ENCODE data around the gene HTR3D.
A peak's percentile ranks its signal among the peaks of the same experiment; 100 is the strongest.
"Not testable (repeated sequence)": the region's sequence is repeated elsewhere in the genome, so short reads cannot be mapped to it uniquely, and the experiment has no call there.

The HTR3D gene

DNA sequence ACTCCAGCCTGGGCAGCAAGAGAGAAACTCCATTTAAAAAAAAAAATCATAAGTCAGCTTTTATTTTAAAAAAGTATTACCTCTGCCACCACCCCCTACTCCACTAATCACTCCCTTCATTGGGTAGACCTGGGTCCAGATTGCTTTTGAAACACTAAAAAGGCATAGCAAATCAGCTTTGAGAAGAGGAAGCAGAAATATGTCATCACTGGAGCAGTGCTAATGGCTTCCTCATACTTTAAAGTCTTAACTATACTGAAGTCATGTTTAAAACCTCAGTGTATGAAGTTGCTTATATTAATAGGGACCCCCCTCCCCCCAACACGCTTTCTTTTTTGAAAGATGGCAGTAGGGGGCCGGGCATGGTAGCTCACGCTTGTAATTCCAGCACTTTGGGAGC is 1.0 kb upstream of the HTR3D start:
- no peaks in the 10 kb centered on the region for H3K9me3 ChIP-seq (ENCODE audit: control insufficient read depth, insufficient read depth, low read depth, low read length)
- no peak overlapping the region for H3K27ac ChIP-seq (ENCODE audit: extremely low read depth, low read depth, low read length)
- H3K4me3 ChIP-seq (ENCODE audit: low read depth, low read length), result no peak overlapping the region
- H3K4me1 ChIP-seq (ENCODE audit: control insufficient read depth, insufficient read depth, low read length), result no peaks in the 10 kb centered on the region
- POLR2A ChIA-PET, result no interaction called here
- no peak for TF ChIP-seq ZNF341 (tag by site-specific recombination; IDR thresholded peaks at IDR 0.05; ENCODE audit: low read depth)
- TF ChIP-seq ZNF184 (tag by site-specific recombination; IDR thresholded peaks at IDR 0.05), result no peak
- TF ChIP-seq ZXDB (tag by site-specific recombination; IDR thresholded peaks at IDR 0.05), result no peak
- H3K36me3 ChIP-seq (ENCODE audit: control insufficient read depth in 2 of 2, insufficient read depth in 1 of 2, low read length in 2 of 2), result no peaks in the 10 kb centered on the region
- CTCF ChIA-PET, result interaction anchor here (0.7 kb wide), 1 partner anchor 19 kb away, joined by 4 read pairs; no protein-coding TSS in a partner anchor

DNA sequence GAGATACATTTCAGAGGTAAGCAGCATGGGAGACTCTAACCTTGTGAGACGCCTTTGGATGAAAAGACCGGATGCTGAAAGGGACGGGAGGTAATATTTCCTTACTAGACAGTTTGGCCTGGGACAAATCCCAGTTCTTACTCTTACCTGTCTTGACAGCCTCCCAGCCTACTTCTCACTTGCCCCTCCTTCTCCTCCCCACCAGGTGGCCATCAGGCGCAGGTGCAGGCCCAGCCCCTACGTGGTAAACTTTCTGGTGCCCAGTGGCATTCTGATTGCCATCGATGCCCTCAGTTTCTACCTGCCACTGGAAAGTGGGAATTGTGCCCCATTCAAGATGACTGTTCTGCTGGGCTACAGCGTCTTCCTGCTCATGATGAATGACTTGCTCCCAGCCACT is 6.3 kb downstream of the HTR3D start:
- Histone ChIP-seq H3K27ac (ENCODE audit: extremely low read depth, low read depth, low read length) (no peak overlapping the region), H3K4me3 (ENCODE audit: low read depth, low read length) (no peak overlapping the region), H3K36me3 (ENCODE audit: control insufficient read depth in 2 of 2, insufficient read depth in 1 of 2, low read length in 2 of 2) (no peaks in the 10 kb centered on the region), H3K4me1 (ENCODE audit: control insufficient read depth, insufficient read depth, low read length) (0 out of 2 replicates have a peak, but pooled peaks cover 3% of the 10 kb centered on the region), H3K9me3 (ENCODE audit: control insufficient read depth, insufficient read depth, low read depth, low read length) (no peaks in the 10 kb centered on the region)
- ChIA-PET POLR2A (no interaction called here), CTCF (no interaction called here)
- TF ChIP-seq MZF1 (tag by site-specific recombination; IDR thresholded peaks at IDR 0.05; ENCODE audit: borderline replicate concordance), result no peak

DNA sequence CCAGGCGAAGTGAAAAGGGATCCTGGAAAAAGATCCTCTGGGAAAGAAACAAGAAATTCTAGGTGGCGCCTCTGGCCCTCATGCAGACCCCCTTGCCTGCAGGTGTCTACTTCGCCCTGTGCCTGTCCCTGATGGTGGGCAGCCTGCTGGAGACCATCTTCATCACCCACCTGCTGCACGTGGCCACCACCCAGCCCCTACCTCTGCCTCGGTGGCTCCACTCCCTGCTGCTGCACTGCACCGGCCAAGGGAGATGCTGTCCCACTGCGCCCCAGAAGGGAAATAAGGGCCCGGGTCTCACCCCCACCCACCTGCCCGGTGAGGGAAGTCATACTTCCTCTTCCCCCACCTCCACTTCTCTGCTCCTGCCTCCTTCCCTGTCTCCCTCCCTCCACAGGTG is 6.8 kb downstream of the HTR3D start:
- H3K4me1 ChIP-seq (ENCODE audit: control insufficient read depth, insufficient read depth, low read length); H3K4me3 ChIP-seq (ENCODE audit: low read depth, low read length); H3K27ac ChIP-seq (ENCODE audit: extremely low read depth, low read depth, low read length); CTCF ChIA-PET; H3K9me3 ChIP-seq (ENCODE audit: control insufficient read depth, insufficient read depth, low read depth, low read length); H3K36me3 ChIP-seq (ENCODE audit: control insufficient read depth in 2 of 2, insufficient read depth in 1 of 2, low read length in 2 of 2); POLR2A ChIA-PET: not testable (repeated sequence)

DNA sequence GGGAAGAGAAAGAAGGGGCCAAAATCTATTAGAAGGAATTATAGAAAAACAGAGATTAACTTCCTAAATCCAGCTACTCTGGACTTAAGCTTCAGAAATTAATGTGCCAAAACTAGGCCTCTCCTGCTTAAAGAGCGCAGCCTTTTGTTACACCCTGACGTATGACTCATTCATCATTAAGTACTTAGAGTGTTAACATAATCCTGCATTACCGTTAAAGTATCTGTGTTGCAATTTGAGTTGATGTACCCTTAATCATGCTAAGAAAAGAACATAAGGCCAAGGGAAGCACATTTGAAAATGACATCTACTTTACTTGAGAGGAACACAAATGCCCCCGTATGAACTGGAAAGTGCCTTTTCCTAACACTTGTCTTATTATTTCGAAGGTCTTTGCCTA is 7.9 kb downstream of the HTR3D start:
- Histone ChIP-seq H3K4me3 (ENCODE audit: low read depth, low read length) (no peak overlapping the region), H3K27ac (ENCODE audit: extremely low read depth, low read depth, low read length) (no peak overlapping the region), H3K4me1 (ENCODE audit: control insufficient read depth, insufficient read depth, low read length) (0 out of 2 replicates have a peak, but pooled peaks cover 3% of the 10 kb centered on the region), H3K36me3 (ENCODE audit: control insufficient read depth in 2 of 2, insufficient read depth in 1 of 2, low read length in 2 of 2) (no peaks in the 10 kb centered on the region), H3K9me3 (ENCODE audit: control insufficient read depth, insufficient read depth, low read depth, low read length) (no peaks in the 10 kb centered on the region)
- CTCF ChIA-PET, result interaction anchor here (0.6 to 1.2 kb wide), 5 partner anchors 21 to 355 kb away, joined by 3 read pairs; partner anchors contain the start of genes ABCC5 and EIF2B5
- POLR2A ChIA-PET, result no interaction called here
- TF ChIP-seq ZBTB8A (tag by site-specific recombination; IDR thresholded peaks at IDR 0.05) (no peak), KLF8 (tag by site-specific recombination; IDR thresholded peaks at IDR 0.05) (no peak), ZNF600 (tag by site-specific recombination; IDR thresholded peaks at IDR 0.05) (peak; percentile 12; the same call in 1 of the 2 replicates), ZBTB48 (tag by site-specific recombination; IDR thresholded peaks at IDR 0.05) (peak; percentile 66), ZNF366 (tag by site-specific recombination; conservative IDR thresholded peaks at IDR 0.05) (0 out of 2 replicates have a peak, but pooled peaks have one; percentile 30), ZNF629 (tag by site-specific recombination; IDR thresholded peaks at IDR 0.05) (peak; percentile 34; the same call in 1 of the 2 replicates), ZBTB17 (tag by site-specific recombination; IDR thresholded peaks at IDR 0.05) (0 out of 2 replicates have a peak, but pooled peaks have one; percentile 16), ZEB2 (tag by site-specific recombination; IDR thresholded peaks at IDR 0.05) (0 out of 2 replicates have a peak, but pooled peaks have one; percentile 39), GLI2 (tag by site-specific recombination; IDR thresholded peaks at IDR 0.05; ENCODE audit: borderline replicate concordance, low read depth) (no peak), ZNF37A (tag by site-specific recombination; IDR thresholded peaks at IDR 0.05) (no peak), ZBTB21 (tag by site-specific recombination; IDR thresholded peaks at IDR 0.05) (0 out of 2 replicates have a peak, but pooled peaks have one; percentile 17), ZNF558 (tag by site-specific recombination; IDR thresholded peaks at IDR 0.05) (peak; percentile 42; the same call in 1 of the 2 replicates), PRDM1 (tag by site-specific recombination; IDR thresholded peaks at IDR 0.05) (peak; percentile 40; the same call in 1 of the 2 replicates), SP7 (tag by site-specific recombination; IDR thresholded peaks at IDR 0.05) (0 out of 2 replicates have a peak, but pooled peaks have one; percentile 36)
- TF ChIP-seq, protein P1, sequence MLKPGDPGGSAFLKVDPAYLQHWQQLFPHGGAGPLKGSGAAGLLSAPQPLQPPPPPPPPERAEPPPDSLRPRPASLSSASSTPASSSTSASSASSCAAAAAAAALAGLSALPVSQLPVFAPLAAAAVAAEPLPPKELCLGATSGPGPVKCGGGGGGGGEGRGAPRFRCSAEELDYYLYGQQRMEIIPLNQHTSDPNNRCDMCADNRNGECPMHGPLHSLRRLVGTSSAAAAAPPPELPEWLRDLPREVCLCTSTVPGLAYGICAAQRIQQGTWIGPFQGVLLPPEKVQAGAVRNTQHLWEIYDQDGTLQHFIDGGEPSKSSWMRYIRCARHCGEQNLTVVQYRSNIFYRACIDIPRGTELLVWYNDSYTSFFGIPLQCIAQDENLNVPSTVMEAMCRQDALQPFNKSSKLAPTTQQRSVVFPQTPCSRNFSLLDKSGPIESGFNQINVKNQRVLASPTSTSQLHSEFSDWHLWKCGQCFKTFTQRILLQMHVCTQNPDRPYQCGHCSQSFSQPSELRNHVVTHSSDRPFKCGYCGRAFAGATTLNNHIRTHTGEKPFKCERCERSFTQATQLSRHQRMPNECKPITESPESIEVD (tag by site-specific recombination; IDR thresholded peaks at IDR 0.05), result peak; percentile 51
- TF ChIP-seq, protein P2, sequence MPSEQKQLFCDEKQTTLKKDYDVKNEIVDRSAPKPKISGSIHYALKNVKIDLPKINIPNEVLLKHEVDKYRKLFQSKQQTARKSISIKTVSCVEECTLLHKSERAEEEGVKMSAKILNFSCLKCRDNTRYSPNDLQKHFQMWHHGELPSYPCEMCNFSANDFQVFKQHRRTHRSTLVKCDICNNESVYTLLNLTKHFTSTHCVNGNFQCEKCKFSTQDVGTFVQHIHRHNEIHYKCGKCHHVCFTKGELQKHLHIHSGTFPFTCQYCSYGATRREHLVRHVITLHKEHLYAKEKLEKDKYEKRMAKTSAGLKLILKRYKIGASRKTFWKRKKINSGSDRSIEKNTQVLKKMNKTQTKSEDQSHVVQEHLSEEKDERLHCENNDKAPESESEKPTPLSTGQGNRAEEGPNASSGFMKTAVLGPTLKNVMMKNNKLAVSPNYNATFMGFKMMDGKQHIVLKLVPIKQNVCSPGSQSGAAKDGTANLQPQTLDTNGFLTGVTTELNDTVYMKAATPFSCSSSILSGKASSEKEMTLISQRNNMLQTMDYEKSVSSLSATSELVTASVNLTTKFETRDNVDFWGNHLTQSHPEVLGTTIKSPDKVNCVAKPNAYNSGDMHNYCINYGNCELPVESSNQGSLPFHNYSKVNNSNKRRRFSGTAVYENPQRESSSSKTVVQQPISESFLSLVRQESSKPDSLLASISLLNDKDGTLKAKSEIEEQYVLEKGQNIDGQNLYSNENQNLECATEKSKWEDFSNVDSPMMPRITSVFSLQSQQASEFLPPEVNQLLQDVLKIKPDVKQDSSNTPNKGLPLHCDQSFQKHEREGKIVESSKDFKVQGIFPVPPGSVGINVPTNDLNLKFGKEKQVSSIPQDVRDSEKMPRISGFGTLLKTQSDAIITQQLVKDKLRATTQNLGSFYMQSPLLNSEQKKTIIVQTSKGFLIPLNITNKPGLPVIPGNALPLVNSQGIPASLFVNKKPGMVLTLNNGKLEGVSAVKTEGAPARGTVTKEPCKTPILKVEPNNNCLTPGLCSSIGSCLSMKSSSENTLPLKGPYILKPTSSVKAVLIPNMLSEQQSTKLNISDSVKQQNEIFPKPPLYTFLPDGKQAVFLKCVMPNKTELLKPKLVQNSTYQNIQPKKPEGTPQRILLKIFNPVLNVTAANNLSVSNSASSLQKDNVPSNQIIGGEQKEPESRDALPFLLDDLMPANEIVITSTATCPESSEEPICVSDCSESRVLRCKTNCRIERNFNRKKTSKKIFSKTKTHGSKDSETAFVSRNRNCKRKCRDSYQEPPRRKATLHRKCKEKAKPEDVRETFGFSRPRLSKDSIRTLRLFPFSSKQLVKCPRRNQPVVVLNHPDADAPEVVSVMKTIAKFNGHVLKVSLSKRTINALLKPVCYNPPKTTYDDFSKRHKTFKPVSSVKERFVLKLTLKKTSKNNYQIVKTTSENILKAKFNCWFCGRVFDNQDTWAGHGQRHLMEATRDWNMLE (tag by site-specific recombination; conservative IDR thresholded peaks at IDR 0.05; ENCODE audit: low read depth), result no peak

All from HEK293 (cell line).